ENCODE results near the gene JAKMIP2. TPM values are rescaled to one million over a fixed set of nuclear protein-coding genes. Genes with fewer than 3 reads are reported as not detected.
"Not testable (repeated sequence)": the region's sequence is repeated elsewhere in the genome, so short reads cannot be mapped to it uniquely, and the experiment has no call there.

The JAKMIP2 gene
- total RNA-seq, 1 experiment from 2014 or later = 2.3 TPM

- DNase-seq (ENCODE audit: low read depth) = no peak
These were observed 123.2 kb downstream of the JAKMIP2 start for GRCh38 chr5:147659166-147659929.

GRCh38 chr5:147658293-147658932 lies 124.1 kb downstream of the JAKMIP2 start:
- no peak for DNase-seq (ENCODE audit: low read depth)

GRCh38 chr5:147648597-147648996 lies 133.9 kb downstream of the JAKMIP2 start:
- DNase-seq (ENCODE audit: low read depth) = no peak

- DNase-seq (ENCODE audit: low read depth) = no peak
These were observed 137.3 kb downstream of the JAKMIP2 start for GRCh38 chr5:147645197-147645596.

- no peak for DNase-seq (ENCODE audit: low read depth)
These were observed 138.1 kb downstream of the JAKMIP2 start for GRCh38 chr5:147644460-147644859.

- peak; percentile 5 for DNase-seq (ENCODE audit: low read depth)
These were observed 139.4 kb downstream of the JAKMIP2 start for GRCh38 chr5:147643142-147643541.

GRCh38 chr5:147642666-147643065 lies 139.9 kb downstream of the JAKMIP2 start:
- no peak for DNase-seq (ENCODE audit: low read depth)

- DNase-seq (ENCODE audit: low read depth) = no peak
These were observed 143.2 kb downstream of the JAKMIP2 start for GRCh38 chr5:147639321-147639720.

GRCh38 chr5:147636729-147636984 lies 145.9 kb downstream of the JAKMIP2 start:
- DNase-seq (ENCODE audit: low read depth) = no peak

GRCh38 chr5:147635882-147636728 lies 146.4 kb downstream of the JAKMIP2 start:
- DNase-seq (ENCODE audit: low read depth) = no peak

- not testable (repeated sequence) for DNase-seq (ENCODE audit: low read depth)
These were observed 147.1 kb downstream of the JAKMIP2 start for GRCh38 chr5:147635439-147635838.

- DNase-seq (ENCODE audit: low read depth) = no peak
These were observed 149.4 kb downstream of the JAKMIP2 start for GRCh38 chr5:147633173-147633572.

- DNase-seq (ENCODE audit: low read depth) = no peak
These were observed 151.0 kb downstream of the JAKMIP2 start for GRCh38 chr5:147631428-147632003.

- DNase-seq (ENCODE audit: low read depth) = peak; percentile 56
These were observed 153.3 kb downstream of the JAKMIP2 start for GRCh38 chr5:147629196-147629595.

- peak; percentile 72 for DNase-seq (ENCODE audit: low read depth)
These were observed 154.3 kb downstream of the JAKMIP2 start for GRCh38 chr5:147628058-147628895.

- no peak for DNase-seq (ENCODE audit: low read depth)
These were observed 156.1 kb downstream of the JAKMIP2 start for GRCh38 chr5:147626464-147626863.

GRCh38 chr5:147621016-147621415 lies 161.5 kb downstream of the JAKMIP2 start:
- DNase-seq (ENCODE audit: low read depth) = no peak

GRCh38 chr5:147619281-147619878 lies 163.1 kb downstream of the JAKMIP2 start:
- no peak for DNase-seq (ENCODE audit: low read depth)

GRCh38 chr5:147617711-147618350 lies 164.7 kb downstream of the JAKMIP2 start:
- no peak for DNase-seq (ENCODE audit: low read depth)

- DNase-seq (ENCODE audit: low read depth) = peak; percentile 17
These were observed 165.3 kb downstream of the JAKMIP2 start for GRCh38 chr5:147617191-147617606.
